H1 (cell line): ENCODE measurements around the gene MYO1A. TPM values are rescaled to one million over a fixed set of nuclear protein-coding genes. Genes with fewer than 3 reads are reported as not detected.

ENCODE experiments used
- ASH2L ChIP-seq: fragments of 200-600, 300-600 bp; sonication (generic); IDR thresholded peaks from one replicate; pipeline ENCODE4 v1.7.1; 2017; ENCODE audit warnings: low read length
- BACH1 ChIP-seq: IDR thresholded peaks from 2 replicates; pipeline ENCODE4 v1.6.1; 2012; ENCODE audit warnings: low read length, improper control_type of control experiment
- CBX8 ChIP-seq: fragments of 300-800, 300-1000 bp; sonication (generic); IDR thresholded peaks from 2 replicates; pipeline ENCODE4 v1.7.1; 2016; ENCODE audit warnings: low read depth, low read length, borderline replicate concordance
- CHD1 ChIP-seq: IDR thresholded peaks from 2 replicates; pipeline ENCODE4 v1.6.1; 2012; ENCODE audit warnings: low read depth, low read length, improper control_type of control experiment
- CHD2 ChIP-seq: IDR thresholded peaks from 2 replicates; pipeline ENCODE4 v1.6.1; 2012; ENCODE audit warnings: low read length, improper control_type of control experiment
- EGR1 ChIP-seq: IDR thresholded peaks from 2 replicates; pipeline ENCODE4 v1.6.1; 2011; ENCODE audit warnings: low read depth, low read length, borderline replicate concordance
- EZH2 ChIP-seq: fragments of 200-600 bp; sonication (generic); IDR thresholded peaks from 2 replicates; pipeline ENCODE4 v1.7.1; 2012; ENCODE audit warnings: low read depth, mild to moderate bottlenecking, moderate library complexity, low read length, inconsistent platforms; ENCODE audit not compliant: severe bottlenecking
- FOSL1 ChIP-seq: IDR thresholded peaks from 2 replicates; pipeline ENCODE4 v1.6.1; 2011; ENCODE audit warnings: mild to moderate bottlenecking, low read depth, low read length, moderate library complexity; ENCODE audit not compliant: insufficient read depth
- GTF2F1 ChIP-seq: IDR thresholded peaks from 2 replicates; pipeline ENCODE4 v1.6.1; 2012; ENCODE audit warnings: low read depth, low read length, improper control_type of control experiment, borderline replicate concordance
- KDM4A ChIP-seq: IDR thresholded peaks from one replicate; pipeline ENCODE4 v1.7.1; 2012; ENCODE audit warnings: low read depth, mild to moderate bottlenecking, moderate library complexity, low read length, inconsistent platforms; ENCODE audit not compliant: severe bottlenecking
- MAFK ChIP-seq: IDR thresholded peaks from 2 replicates; pipeline ENCODE4 v1.6.1; 2012; ENCODE audit warnings: low read depth, mild to moderate bottlenecking, improper control_type of control experiment, low read length
- NANOG ChIP-seq: IDR thresholded peaks from 2 replicates; pipeline ENCODE4 v1.6.1; 2011; ENCODE audit warnings: low read length, low read depth, mild to moderate bottlenecking, inconsistent platforms; ENCODE audit not compliant: insufficient read depth, poor library complexity, severe bottlenecking
- NRF1 ChIP-seq: IDR thresholded peaks from 2 replicates; pipeline ENCODE4 v1.6.1; 2011; ENCODE audit warnings: mild to moderate bottlenecking, low read depth, low read length, improper control_type of control experiment
- POU5F1 ChIP-seq: IDR thresholded peaks from 2 replicates; pipeline ENCODE4 v1.6.1; 2011; ENCODE audit warnings: low read depth, mild to moderate bottlenecking, low read length, moderate library complexity
- RNF2 ChIP-seq: fragments of 200-900, 300-1000 bp; sonication (generic); IDR thresholded peaks from 2 replicates; pipeline ENCODE4 v1.7.1; 2016; ENCODE audit warnings: borderline replicate concordance, low read depth, mild to moderate bottlenecking, antibody characterized with exemption, low read length; ENCODE audit not compliant: poor library complexity, severe bottlenecking; ENCODE audit errors: missing control alignments
- SIRT6 ChIP-seq: IDR thresholded peaks from one replicate; pipeline ENCODE4 v1.7.1; 2012; ENCODE audit warnings: low read length, inconsistent platforms
- SIX5 ChIP-seq: IDR thresholded peaks from 2 replicates; pipeline ENCODE4 v1.6.1; 2011; ENCODE audit warnings: mild to moderate bottlenecking, low read depth, low read length
- SP4 ChIP-seq: IDR thresholded peaks from 2 replicates; pipeline ENCODE4 v1.6.1; 2012; ENCODE audit warnings: low read length, inconsistent platforms
- SRF ChIP-seq: IDR thresholded peaks from 2 replicates; pipeline ENCODE4 v1.6.1; 2011; ENCODE audit warnings: mild to moderate bottlenecking, low read depth, low read length, moderate library complexity
- ZNF274 ChIP-seq: IDR thresholded peaks from 2 replicates; pipeline ENCODE4 v1.7.0; 2012; ENCODE audit warnings: low read length, borderline replicate concordance; ENCODE audit errors: extremely low read depth
- polyA plus RNA-seq, 7 experiments: library from polyadenylated mRNA; depleted of rRNA in 3 of 7; stranded (reverse) in 5 of 7; unstranded in 2 of 7; fragments of >200 nt in 5 of 7; fragments of 200-250 nt in 2 of 7; gene quantifications; 1 replicate in 5 of 7; 2 replicates in 1 of 7; 4 replicates in 1 of 7; pipeline versions ENCODE4 v1.2.1 to v1.2.3, GENCODE V29; 2011 to 2013; ENCODE audit warnings: missing spikeins in 2 of 7, mixed read lengths in 2 of 7
- total RNA-seq: library from RNA; stranded (reverse); fragmentation: NEBNext Ultra II Directional; extraction: Animal tissue kit (Norgen Biotek cat#: 25700); gene quantifications from 2 replicates; pipeline ENCODE4 v1.2.1, GENCODE V29; 2021
- TF ChIP-seq, protein P1 (sequence below): IDR thresholded peaks from 2 replicates; pipeline ENCODE4 v1.6.1; 2011; ENCODE audit warnings: low read depth, mild to moderate bottlenecking, low read length; ENCODE audit not compliant: insufficient read depth
- TF ChIP-seq, protein P2 (sequence below), 3 experiments: IDR thresholded peaks; 1 replicate in 2 of 3; 2 replicates in 1 of 3; pipeline versions ENCODE4 v1.5.1 to v1.6.1; 2011; ENCODE audit warnings: low read length in 3 of 3, mild to moderate bottlenecking in 3 of 3, inconsistent platforms in 2 of 3, low read depth in 1 of 3, moderate library complexity in 1 of 3; ENCODE audit not compliant: insufficient read depth in 1 of 3; ENCODE audit errors: control extremely low read depth in 1 of 3
- TF ChIP-seq, protein P3 (sequence below): IDR thresholded peaks from 2 replicates; pipeline ENCODE4 v1.6.1; 2012; ENCODE audit warnings: inconsistent platforms

Gene MYO1A
- total and polyA plus RNA-seq, 2 of the 8 experiments (the other 6 are each of a cell fraction or from before 2014, with no cell fraction given), result 0.54 to 0.77 TPM

DNA sequence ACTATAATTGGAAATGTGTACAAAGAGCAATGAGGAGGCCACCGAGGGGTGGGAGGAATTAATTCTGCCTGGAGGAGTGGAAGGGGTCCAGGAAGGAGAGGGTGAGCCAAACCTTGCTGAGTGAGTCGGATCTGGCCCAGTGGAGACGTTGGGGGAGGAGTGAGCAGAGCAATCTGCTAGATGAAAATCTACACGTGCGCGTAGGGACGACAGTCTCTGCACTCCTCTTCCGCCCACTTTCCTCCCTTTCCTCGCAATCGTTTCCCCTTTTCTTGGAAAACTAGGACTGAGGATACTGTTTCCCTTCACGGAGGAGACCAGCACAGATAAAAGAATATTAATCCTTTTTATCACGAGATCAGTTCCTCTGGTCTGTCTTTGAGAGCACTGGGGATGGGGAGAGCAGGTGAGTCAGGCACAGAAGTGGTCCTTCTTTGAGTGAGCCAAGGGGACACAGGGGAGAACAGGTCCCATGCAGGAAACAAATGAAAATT, 36.1 kb upstream of the MYO1A start (continued):
- TF ChIP-seq, protein P1, sequence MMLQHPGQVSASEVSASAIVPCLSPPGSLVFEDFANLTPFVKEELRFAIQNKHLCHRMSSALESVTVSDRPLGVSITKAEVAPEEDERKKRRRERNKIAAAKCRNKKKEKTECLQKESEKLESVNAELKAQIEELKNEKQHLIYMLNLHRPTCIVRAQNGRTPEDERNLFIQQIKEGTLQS, result no peak
- TF ChIP-seq FOSL1, result no peak
- TF ChIP-seq SP4, result 0 out of 2 replicates have a peak, but pooled peaks have one; percentile 34
- no peak for TF ChIP-seq EZH2
- TF ChIP-seq SRF, result no peak
- TF ChIP-seq POU5F1, result no peak
- TF ChIP-seq CHD2, result no peak; the same call in 1 of the 2 replicates
- no peak for TF ChIP-seq ASH2L
- no peak for TF ChIP-seq BACH1
- TF ChIP-seq NANOG, result no peak
- TF ChIP-seq KDM4A, result no peak
- no peak for TF ChIP-seq EGR1
- no peak for TF ChIP-seq CBX8
- no peak for TF ChIP-seq NRF1
- TF ChIP-seq ZNF274, result no peak
- TF ChIP-seq, protein P2, sequence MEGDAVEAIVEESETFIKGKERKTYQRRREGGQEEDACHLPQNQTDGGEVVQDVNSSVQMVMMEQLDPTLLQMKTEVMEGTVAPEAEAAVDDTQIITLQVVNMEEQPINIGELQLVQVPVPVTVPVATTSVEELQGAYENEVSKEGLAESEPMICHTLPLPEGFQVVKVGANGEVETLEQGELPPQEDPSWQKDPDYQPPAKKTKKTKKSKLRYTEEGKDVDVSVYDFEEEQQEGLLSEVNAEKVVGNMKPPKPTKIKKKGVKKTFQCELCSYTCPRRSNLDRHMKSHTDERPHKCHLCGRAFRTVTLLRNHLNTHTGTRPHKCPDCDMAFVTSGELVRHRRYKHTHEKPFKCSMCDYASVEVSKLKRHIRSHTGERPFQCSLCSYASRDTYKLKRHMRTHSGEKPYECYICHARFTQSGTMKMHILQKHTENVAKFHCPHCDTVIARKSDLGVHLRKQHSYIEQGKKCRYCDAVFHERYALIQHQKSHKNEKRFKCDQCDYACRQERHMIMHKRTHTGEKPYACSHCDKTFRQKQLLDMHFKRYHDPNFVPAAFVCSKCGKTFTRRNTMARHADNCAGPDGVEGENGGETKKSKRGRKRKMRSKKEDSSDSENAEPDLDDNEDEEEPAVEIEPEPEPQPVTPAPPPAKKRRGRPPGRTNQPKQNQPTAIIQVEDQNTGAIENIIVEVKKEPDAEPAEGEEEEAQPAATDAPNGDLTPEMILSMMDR (IDR thresholded peaks at IDR 0.05; ENCODE audit: control extremely low read depth in 1 of 3, insufficient read depth in 1 of 3, low read depth in 1 of 3, low read length in 3 of 3), result no peak
- TF ChIP-seq, protein P3, sequence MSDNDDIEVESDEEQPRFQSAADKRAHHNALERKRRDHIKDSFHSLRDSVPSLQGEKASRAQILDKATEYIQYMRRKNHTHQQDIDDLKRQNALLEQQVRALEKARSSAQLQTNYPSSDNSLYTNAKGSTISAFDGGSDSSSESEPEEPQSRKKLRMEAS, result peak; percentile 95
- no peak for TF ChIP-seq MAFK
- TF ChIP-seq RNF2, result no peak
- TF ChIP-seq CHD1, result no peak
- TF ChIP-seq GTF2F1, result no peak
- no peak for TF ChIP-seq SIRT6
- TF ChIP-seq SIX5, result no peak
